Mesothelial cell of epicardium (in vitro differentiated cells): ENCODE measurements around the gene IFT43. TPM values are rescaled to one million over a fixed set of nuclear protein-coding genes. Genes with fewer than 3 reads are reported as not detected.
"Not testable (repeated sequence)": the region's sequence is repeated elsewhere in the genome, so short reads cannot be mapped to it uniquely, and the experiment has no call there.

ENCODE experiments used
- DNase-seq, 2 experiments: peaks; one replicate each; pipeline ENCODE4 v3.0.0; 2021; ENCODE audit warnings: low spot score in 2 of 2; ENCODE audit not compliant: unreplicated experiment in 2 of 2
- H3K27ac Mint-ChIP-seq: 2 replicates; pipeline ENCODE4 v1.8.0; 2021; ENCODE audit warnings: mixed read lengths
- H3K27me3 Mint-ChIP-seq: 2 replicates; pipeline ENCODE4 v1.8.0; 2021; ENCODE audit warnings: low read depth, mixed read lengths
- H3K36me3 Mint-ChIP-seq: 2 replicates; pipeline ENCODE4 v1.8.0; 2021; ENCODE audit warnings: mixed read lengths
- H3K4me1 Mint-ChIP-seq: 2 replicates; pipeline ENCODE4 v1.8.0; 2021; ENCODE audit warnings: mixed read lengths
- H3K4me3 Mint-ChIP-seq: 2 replicates; pipeline ENCODE4 v1.8.0; 2021; ENCODE audit warnings: mild to moderate bottlenecking, moderate library complexity, mixed read lengths
- H3K9me3 Mint-ChIP-seq: 2 replicates; pipeline ENCODE4 v1.8.0; 2021; ENCODE audit warnings: mixed read lengths
- CTCF ChIP-seq: fragments of 200-600 bp; sonication (generic); IDR thresholded peaks from one replicate; pipeline ENCODE4 v1.5.0; 2021; ENCODE audit warnings: antibody characterized with exemption; ENCODE audit not compliant: unreplicated experiment
- total RNA-seq: library from RNA; stranded (reverse); gene quantifications from 3 replicates; pipeline ENCODE4 v1.2.1, GENCODE V29; 2021

The IFT43 gene
- total RNA-seq, 1 donor from 2014 or later: 46.0 TPM

GRCh38 chr14:76007379-76007778 is 21.8 kb downstream of the IFT43 start:
- H3K27ac Mint-ChIP-seq: no peak overlapping the region
- TF ChIP-seq CTCF: no peak
- peaks cover 22% of the 10 kb centered on the region for H3K9me3 Mint-ChIP-seq
- DNase-seq: no peak
- H3K27me3 Mint-ChIP-seq: no peaks in the 10 kb centered on the region
- H3K36me3 Mint-ChIP-seq: peaks cover 59% of the 10 kb centered on the region
- H3K4me1 Mint-ChIP-seq: peaks cover 2% of the 10 kb centered on the region
- no peak overlapping the region for H3K4me3 Mint-ChIP-seq

GRCh38 chr14:76007852-76008251 is 22.3 kb downstream of the IFT43 start:
- H3K4me1 Mint-ChIP-seq: peaks cover 2% of the 10 kb centered on the region
- TF ChIP-seq CTCF: no peak
- no peak overlapping the region for H3K27ac Mint-ChIP-seq
- no peaks in the 10 kb centered on the region for H3K27me3 Mint-ChIP-seq
- no peak for DNase-seq
- peaks cover 17% of the 10 kb centered on the region for H3K9me3 Mint-ChIP-seq
- H3K36me3 Mint-ChIP-seq: peaks cover 59% of the 10 kb centered on the region
- H3K4me3 Mint-ChIP-seq: no peak overlapping the region

GRCh38 chr14:76009627-76010026 is 24.1 kb downstream of the IFT43 start:
- H3K9me3 Mint-ChIP-seq: not testable (repeated sequence)
- peaks cover 63% of the 10 kb centered on the region for H3K36me3 Mint-ChIP-seq

GRCh38 chr14:76011930-76012329 is 26.4 kb downstream of the IFT43 start:
- H3K9me3 Mint-ChIP-seq: no peaks in the 10 kb centered on the region
- H3K27me3 Mint-ChIP-seq: no peaks in the 10 kb centered on the region
- H3K4me3 Mint-ChIP-seq: no peak overlapping the region
- no peak for TF ChIP-seq CTCF
- DNase-seq: no peak
- no peak overlapping the region for H3K27ac Mint-ChIP-seq
- peaks cover 67% of the 10 kb centered on the region for H3K36me3 Mint-ChIP-seq
- H3K4me1 Mint-ChIP-seq: peaks cover 2% of the 10 kb centered on the region

More at GRCh38 chr14:76009627-76010026, 24.1 kb downstream of the IFT43 start:
- H3K27me3 Mint-ChIP-seq, H3K27ac Mint-ChIP-seq, H3K4me1 Mint-ChIP-seq, H3K4me3 Mint-ChIP-seq, DNase-seq: not testable (repeated sequence)

- no peak overlapping the region for H3K27ac Mint-ChIP-seq
- TF ChIP-seq CTCF: no peak
- peaks cover 67% of the 10 kb centered on the region for H3K36me3 Mint-ChIP-seq
- H3K4me1 Mint-ChIP-seq: peaks cover 2% of the 10 kb centered on the region
- no peak overlapping the region for H3K4me3 Mint-ChIP-seq
- no peak for DNase-seq
- H3K27me3 Mint-ChIP-seq: no peaks in the 10 kb centered on the region
- peaks cover 3% of the 10 kb centered on the region for H3K9me3 Mint-ChIP-seq
Measured at GRCh38 chr14:76012354-76012753, 26.8 kb downstream of the IFT43 start.

- H3K36me3 Mint-ChIP-seq: peaks cover 85% of the 10 kb centered on the region
- no peak for TF ChIP-seq CTCF
- no peak overlapping the region for H3K27ac Mint-ChIP-seq
- H3K27me3 Mint-ChIP-seq: no peaks in the 10 kb centered on the region
- peaks cover 32% of the 10 kb centered on the region for H3K9me3 Mint-ChIP-seq
- no peak overlapping the region for H3K4me3 Mint-ChIP-seq
- H3K4me1 Mint-ChIP-seq: peaks cover 2% of the 10 kb centered on the region
- DNase-seq: no peak
Measured at GRCh38 chr14:76015191-76015590, 29.6 kb downstream of the IFT43 start.
